Keratinocyte (primary cell): ENCODE results near the gene PLGRKT. TPM values are rescaled to one million over a fixed set of nuclear protein-coding genes. Genes with fewer than 3 reads are reported as not detected.

ENCODE experiments used
- DNase-seq: peaks from one replicate; pipeline ENCODE4 v3.0.0-alpha.2; 2011; ENCODE audit warnings: low read depth, missing footprints, low spot score
- FAIRE-seq: peaks from 2 replicates; lab custom pipeline; 2011; peaks lifted over from hg19 to GRCh38; lab: Jason Lieb, UNC
- H2AFZ ChIP-seq: 2 replicates; pipeline ENCODE4 v1.6.0; 2012; ENCODE audit warnings: low read length, control low read depth, inconsistent platforms; ENCODE audit not compliant: control insufficient read depth
- H3K27ac ChIP-seq: 2 replicates; pipeline ENCODE4 v1.5.1; 2011; ENCODE audit warnings: low read length; ENCODE audit not compliant: control insufficient read depth, insufficient read depth
- H3K27me3 ChIP-seq: 3 replicates; pipeline ENCODE4 v1.6.0; 2011; ENCODE audit warnings: low read length; ENCODE audit not compliant: control insufficient read depth, insufficient read depth; ENCODE audit errors: extremely low read depth
- H3K36me3 ChIP-seq, 2 experiments: 2 replicates in 1 of 2; 3 replicates in 1 of 2; pipeline ENCODE4 v1.5.1; 2011; ENCODE audit warnings: low read length in 2 of 2, mild to moderate bottlenecking in 1 of 2; ENCODE audit not compliant: control insufficient read depth in 2 of 2, insufficient read depth in 2 of 2; ENCODE audit errors: extremely low read depth in 1 of 2
- H3K4me1 ChIP-seq: 3 replicates; pipeline ENCODE4 v1.5.1; 2011; ENCODE audit warnings: low read length; ENCODE audit not compliant: control insufficient read depth, insufficient read depth; ENCODE audit errors: extremely low read depth
- H3K4me2 ChIP-seq: 3 replicates; pipeline ENCODE4 v1.6.0; 2011; ENCODE audit warnings: low read depth, low read length; ENCODE audit not compliant: control insufficient read depth, insufficient read depth; ENCODE audit errors: extremely low read depth
- H3K4me3 ChIP-seq, 3 experiments: fragments of 200-600 bp in 1 of 3; sonication (generic) in 1 of 3; 2 replicates in 2 of 3; 3 replicates in 1 of 3; pipeline ENCODE4 v1.5.1; 2011 to 2016; ENCODE audit warnings: low read length in 3 of 3, mild to moderate bottlenecking in 3 of 3, control low read depth in 2 of 3, inconsistent platforms in 1 of 3, low read depth in 1 of 3, mixed read lengths in 1 of 3, mixed run types in 1 of 3, moderate library complexity in 1 of 3; ENCODE audit not compliant: control insufficient read depth in 2 of 3, insufficient read depth in 2 of 3; ENCODE audit errors: extremely low read depth in 1 of 3
- H3K79me2 ChIP-seq: 2 replicates; pipeline ENCODE4 v1.6.0; 2012; ENCODE audit warnings: low read length; ENCODE audit not compliant: control insufficient read depth, insufficient read depth
- H3K9ac ChIP-seq: 3 replicates; pipeline ENCODE4 v1.6.0; 2011; ENCODE audit warnings: low read length; ENCODE audit not compliant: control insufficient read depth, insufficient read depth; ENCODE audit errors: extremely low read depth
- H3K9me1 ChIP-seq: 3 replicates; pipeline ENCODE4 v1.6.0; 2011; ENCODE audit warnings: low read length; ENCODE audit not compliant: control insufficient read depth, insufficient read depth; ENCODE audit errors: extremely low read depth
- H3K9me3 ChIP-seq: 2 replicates; pipeline ENCODE4 v1.5.1; 2012; ENCODE audit warnings: low read depth, low read length; ENCODE audit not compliant: control insufficient read depth
- H4K20me1 ChIP-seq: 3 replicates; pipeline ENCODE4 v1.6.0; 2011; ENCODE audit warnings: low read length; ENCODE audit not compliant: control insufficient read depth, insufficient read depth; ENCODE audit errors: extremely low read depth
- EZH2 ChIP-seq: IDR thresholded peaks from one replicate; pipeline ENCODE4 v1.6.1; 2012; ENCODE audit warnings: inconsistent platforms, mild to moderate bottlenecking, low read length, moderate library complexity
- dilution Hi-C: fragments of 300-500 bp; cut with MboI; formaldehyde crosslinking; loops from one replicate; pipeline ENCODE4 v1.7.0; 2020; ENCODE audit warnings: low sequenced_read_pairs; ENCODE audit not compliant: extremely low pct_ligation_motif_present
- polyA plus RNA-seq, 5 experiments: library from polyadenylated mRNA; depleted of rRNA in 3 of 5; stranded (reverse) in 3 of 5; stranded (forward) in 1 of 5; unstranded in 1 of 5; fragments of >200 nt; gene quantifications; 1 replicate in 1 of 5; 2 replicates in 3 of 5; 3 replicates in 1 of 5; pipeline versions ENCODE4 v1.2.1 to v1.2.3, GENCODE V29; 2011 to 2012; ENCODE audit warnings: missing spikeins in 2 of 5, low read depth in 1 of 5, low replicate concordance in 1 of 5
- TF ChIP-seq, protein P1 (sequence below), 3 experiments: IDR thresholded peaks in 1 of 3; conservative IDR thresholded peaks in 1 of 3; optimal IDR thresholded peaks in 1 of 3; 2 replicates in 2 of 3; 3 replicates in 1 of 3; pipeline versions ENCODE3 to v1.5.1; 2011; ENCODE audit warnings: low read length in 3 of 3, mild to moderate bottlenecking in 3 of 3, moderate library complexity in 2 of 3, control low read depth in 1 of 3, inconsistent platforms in 1 of 3; ENCODE audit not compliant: insufficient read depth in 2 of 3; ENCODE audit errors: extremely low read depth in 1 of 3

PLGRKT gene
- polyA plus RNA-seq, 1 donor (not counting 4 experiments of a cell fraction or from before 2014, with no cell fraction given) = 35.2 TPM

DNA sequence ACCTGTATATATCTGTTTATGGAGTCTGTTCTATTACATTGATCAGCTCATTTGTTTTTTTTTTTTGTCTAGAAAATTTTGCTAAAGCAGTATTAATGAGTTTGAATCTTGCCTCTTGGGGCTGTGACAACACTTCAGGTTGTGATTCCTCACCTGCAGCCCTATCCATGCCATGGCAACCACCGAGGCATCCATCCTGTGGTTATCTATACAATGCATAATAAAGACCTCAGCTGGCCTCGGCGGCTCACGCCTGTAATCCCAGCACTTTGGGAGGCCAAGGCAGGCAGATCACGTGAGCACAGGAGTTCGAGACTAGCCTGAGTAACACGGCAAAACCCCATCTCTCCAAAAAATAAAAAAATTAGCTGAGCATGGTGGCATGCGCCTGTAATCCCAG, 44.5 kb upstream of the PLGRKT start:
- no peak for FAIRE-seq
- Histone ChIP-seq H3K79me2 (no peaks in the 10 kb centered on the region), H3K4me1 (no peaks in the 10 kb centered on the region), H4K20me1 (no peaks in the 10 kb centered on the region), H2AFZ (no peak overlapping the region), H3K27me3 (no peaks in the 10 kb centered on the region), H3K9ac (no peak overlapping the region), H3K4me3 (no peak overlapping the region), H3K9me3 (no peaks in the 10 kb centered on the region), H3K36me3 (no peaks in the 10 kb centered on the region), H3K27ac (no peak overlapping the region), H3K4me2 (no peak overlapping the region), H3K9me1 (no peaks in the 10 kb centered on the region)
- dilution Hi-C loops = no loop called here
- DNase-seq = no peak
- TF ChIP-seq EZH2 = no peak
- TF ChIP-seq, protein P1, sequence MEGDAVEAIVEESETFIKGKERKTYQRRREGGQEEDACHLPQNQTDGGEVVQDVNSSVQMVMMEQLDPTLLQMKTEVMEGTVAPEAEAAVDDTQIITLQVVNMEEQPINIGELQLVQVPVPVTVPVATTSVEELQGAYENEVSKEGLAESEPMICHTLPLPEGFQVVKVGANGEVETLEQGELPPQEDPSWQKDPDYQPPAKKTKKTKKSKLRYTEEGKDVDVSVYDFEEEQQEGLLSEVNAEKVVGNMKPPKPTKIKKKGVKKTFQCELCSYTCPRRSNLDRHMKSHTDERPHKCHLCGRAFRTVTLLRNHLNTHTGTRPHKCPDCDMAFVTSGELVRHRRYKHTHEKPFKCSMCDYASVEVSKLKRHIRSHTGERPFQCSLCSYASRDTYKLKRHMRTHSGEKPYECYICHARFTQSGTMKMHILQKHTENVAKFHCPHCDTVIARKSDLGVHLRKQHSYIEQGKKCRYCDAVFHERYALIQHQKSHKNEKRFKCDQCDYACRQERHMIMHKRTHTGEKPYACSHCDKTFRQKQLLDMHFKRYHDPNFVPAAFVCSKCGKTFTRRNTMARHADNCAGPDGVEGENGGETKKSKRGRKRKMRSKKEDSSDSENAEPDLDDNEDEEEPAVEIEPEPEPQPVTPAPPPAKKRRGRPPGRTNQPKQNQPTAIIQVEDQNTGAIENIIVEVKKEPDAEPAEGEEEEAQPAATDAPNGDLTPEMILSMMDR (optimal IDR thresholded peaks at IDR 0.05 in 1 of 3, IDR thresholded peaks at IDR 0.05 in 1 of 3, conservative IDR thresholded peaks at IDR 0.05 in 1 of 3; ENCODE audit: extremely low read depth in 1 of 3, insufficient read depth in 2 of 3, low read length in 3 of 3) = no peak

DNA sequence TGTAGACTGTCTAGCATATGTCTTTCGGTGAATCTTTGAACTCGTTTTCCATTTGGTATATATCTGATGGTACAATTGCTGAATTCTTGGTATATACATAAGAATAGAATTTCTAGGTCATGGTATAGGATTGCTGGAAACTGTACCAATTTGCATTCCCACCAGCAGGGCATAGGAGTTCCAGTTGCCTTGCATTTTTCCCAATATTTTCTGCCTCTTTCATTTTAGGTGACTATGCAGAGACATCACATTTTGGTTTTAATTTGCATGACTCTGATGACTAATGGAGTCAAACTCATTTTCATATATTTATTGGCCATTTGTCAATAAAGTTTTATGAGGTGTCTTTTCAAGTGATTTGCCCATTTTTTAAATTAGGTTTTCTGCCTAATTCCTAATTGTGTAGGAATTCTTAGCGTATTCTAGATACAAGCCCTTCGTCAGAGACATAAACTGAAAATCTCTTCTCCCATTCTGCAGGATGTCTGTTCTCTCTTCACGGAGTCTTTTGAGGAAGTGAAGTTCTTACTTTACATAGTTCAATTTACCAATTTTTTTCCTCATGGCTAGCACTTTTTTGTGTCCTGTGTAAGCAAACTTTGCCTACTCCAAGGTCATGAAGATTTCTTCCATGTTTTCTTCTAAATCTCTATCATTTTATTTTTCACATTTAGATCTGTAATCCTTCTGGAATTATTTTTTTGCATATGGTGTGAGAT, 43.8 kb upstream of the PLGRKT start:
- DNase-seq (no peak), FAIRE-seq (peak; percentile 36)
- no peaks in the 10 kb centered on the region for H3K79me2 ChIP-seq
- no peaks in the 10 kb centered on the region for H4K20me1 ChIP-seq
- TF ChIP-seq, protein P1 (optimal IDR thresholded peaks at IDR 0.05 in 1 of 3, IDR thresholded peaks at IDR 0.05 in 1 of 3, conservative IDR thresholded peaks at IDR 0.05 in 1 of 3; ENCODE audit: extremely low read depth in 1 of 3, insufficient read depth in 2 of 3, low read length in 3 of 3) = peak in 1 of 3 experiments; percentile 17
- TF ChIP-seq EZH2 = no peak
- no peak overlapping the region for H2AFZ ChIP-seq
- no peak overlapping the region for H3K4me3 ChIP-seq
- H3K9me1 ChIP-seq = no peaks in the 10 kb centered on the region
- no peaks in the 10 kb centered on the region for H3K9me3 ChIP-seq
- H3K4me2 ChIP-seq = no peak overlapping the region
- H3K4me1 ChIP-seq = no peaks in the 10 kb centered on the region
- H3K36me3 ChIP-seq = no peaks in the 10 kb centered on the region
- H3K27ac ChIP-seq = no peak overlapping the region
- dilution Hi-C loops = no loop called here
- no peak overlapping the region for H3K9ac ChIP-seq
- no peaks in the 10 kb centered on the region for H3K27me3 ChIP-seq
